HG03558 (cell line): ENCODE data around the gene NDUFB3.

Experiments used
- ATAC-seq: cut with Tn5 transposase; IDR thresholded peaks from one replicate; pipeline ENCODE4 v1.9.1; 2021; ENCODE audit warnings: moderate number of reproducible peaks; ENCODE audit not compliant: unreplicated experiment; ENCODE audit errors: extremely low read depth

The NDUFB3 gene

GRCh38 chr2:201127152-201127511, 55.3 kb downstream of the NDUFB3 start:
- no peak for ATAC-seq

GRCh38 chr2:201127570-201127969, 55.8 kb downstream of the NDUFB3 start:
- no peak for ATAC-seq

- no peak for ATAC-seq
Observed at GRCh38 chr2:201128033-201128432, 56.2 kb downstream of the NDUFB3 start.

DNA sequence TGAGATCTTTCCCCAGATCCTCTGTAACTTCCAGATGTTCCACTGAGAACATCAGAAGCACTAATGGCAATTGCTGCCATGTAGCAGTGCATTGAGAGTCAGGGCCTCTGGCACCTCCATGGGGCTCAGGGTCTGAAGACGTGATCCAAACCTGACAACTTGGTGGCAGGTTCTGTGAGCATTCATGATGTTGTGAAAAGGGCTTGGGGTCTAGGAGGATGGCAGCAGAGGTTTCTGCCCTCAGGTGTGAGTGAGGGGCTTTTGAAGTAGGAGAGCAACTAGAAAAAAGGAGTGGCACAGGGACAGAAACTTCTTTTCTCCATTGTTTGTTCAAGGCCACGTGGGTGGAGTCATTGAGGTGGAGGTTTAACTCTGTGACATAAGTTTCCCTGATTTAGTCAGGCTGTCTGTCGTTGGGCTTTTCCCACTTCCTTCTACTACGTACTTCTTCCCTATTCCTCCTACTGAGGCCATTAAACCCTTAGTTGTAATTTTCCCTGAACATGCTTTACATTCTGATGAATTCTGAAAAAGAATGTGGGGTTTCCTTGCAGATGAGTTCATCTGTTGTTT, 57.2 kb downstream of the NDUFB3 start:
- ATAC-seq: no peak

DNA sequence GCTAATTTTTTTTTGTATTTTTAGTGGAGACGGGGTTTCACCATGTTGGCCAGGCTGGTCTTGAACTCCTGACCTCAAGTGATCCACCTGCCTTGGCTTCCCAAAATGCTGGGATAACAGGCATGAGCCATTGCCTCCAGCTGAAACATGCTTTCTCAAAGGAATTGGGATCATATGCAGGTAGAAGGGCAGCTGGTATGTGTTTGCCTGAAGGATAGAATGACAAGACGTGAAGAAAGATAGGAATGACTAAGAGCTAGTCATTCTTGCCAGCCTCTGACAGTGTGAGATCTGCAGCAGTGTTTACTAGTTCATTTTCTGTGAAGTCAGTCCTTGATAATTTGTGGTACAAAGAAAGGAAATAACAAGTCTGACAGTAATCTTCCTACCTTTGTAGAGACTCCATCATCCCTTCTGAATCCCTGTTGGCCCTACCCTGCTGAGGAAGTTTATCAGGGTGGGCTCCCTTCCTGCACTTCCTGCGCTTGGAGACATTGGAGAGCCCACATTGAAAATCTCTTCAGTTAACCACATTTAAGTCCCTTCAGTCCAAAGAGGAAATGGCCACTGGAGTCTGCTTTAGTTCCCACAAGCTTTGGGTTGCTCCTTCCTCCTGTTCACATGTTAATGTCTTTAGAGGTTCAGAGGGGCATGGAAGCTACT, 58.9 kb downstream of the NDUFB3 start:
- no peak for ATAC-seq

DNA sequence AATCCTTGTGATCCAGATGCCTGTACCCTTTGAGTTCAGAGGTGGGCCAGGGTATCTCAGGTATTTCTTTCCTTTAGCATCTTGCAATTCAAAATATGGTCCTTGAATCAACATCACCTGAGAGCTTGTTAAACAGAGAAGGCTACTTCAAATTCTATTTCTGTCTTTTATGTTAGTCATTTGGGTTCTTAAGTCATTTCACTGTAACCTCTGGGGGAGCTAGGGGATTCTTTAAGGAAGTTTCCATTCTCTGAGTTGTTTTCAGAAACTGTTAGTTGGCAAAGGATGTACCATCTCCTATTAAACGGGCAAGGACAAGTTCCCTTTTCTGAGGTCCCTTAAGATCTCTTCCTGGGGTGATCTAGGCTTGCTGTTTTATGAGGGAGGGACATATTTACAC, 60.7 kb downstream of the NDUFB3 start:
- ATAC-seq: no peak
